ENCODE data around the gene CFAP161.
"Not testable (repeated sequence)": the region's sequence is repeated elsewhere in the genome, so short reads cannot be mapped to it uniquely, and the experiment has no call there.

CFAP161 gene

GRCh38 chr15:81108427-81108826 lies 25.6 kb upstream of the CFAP161 start:
- FAIRE-seq, result no peak

- no peak for FAIRE-seq
These were observed 23.1 kb upstream of the CFAP161 start for GRCh38 chr15:81111018-81111417.

GRCh38 chr15:81111510-81112470 lies 22.3 kb upstream of the CFAP161 start:
- no peak for FAIRE-seq

- FAIRE-seq, result no peak
These were observed 20.8 kb upstream of the CFAP161 start for GRCh38 chr15:81113204-81113657.

GRCh38 chr15:81113861-81114291 lies 20.2 kb upstream of the CFAP161 start:
- FAIRE-seq, result no peak

DNA sequence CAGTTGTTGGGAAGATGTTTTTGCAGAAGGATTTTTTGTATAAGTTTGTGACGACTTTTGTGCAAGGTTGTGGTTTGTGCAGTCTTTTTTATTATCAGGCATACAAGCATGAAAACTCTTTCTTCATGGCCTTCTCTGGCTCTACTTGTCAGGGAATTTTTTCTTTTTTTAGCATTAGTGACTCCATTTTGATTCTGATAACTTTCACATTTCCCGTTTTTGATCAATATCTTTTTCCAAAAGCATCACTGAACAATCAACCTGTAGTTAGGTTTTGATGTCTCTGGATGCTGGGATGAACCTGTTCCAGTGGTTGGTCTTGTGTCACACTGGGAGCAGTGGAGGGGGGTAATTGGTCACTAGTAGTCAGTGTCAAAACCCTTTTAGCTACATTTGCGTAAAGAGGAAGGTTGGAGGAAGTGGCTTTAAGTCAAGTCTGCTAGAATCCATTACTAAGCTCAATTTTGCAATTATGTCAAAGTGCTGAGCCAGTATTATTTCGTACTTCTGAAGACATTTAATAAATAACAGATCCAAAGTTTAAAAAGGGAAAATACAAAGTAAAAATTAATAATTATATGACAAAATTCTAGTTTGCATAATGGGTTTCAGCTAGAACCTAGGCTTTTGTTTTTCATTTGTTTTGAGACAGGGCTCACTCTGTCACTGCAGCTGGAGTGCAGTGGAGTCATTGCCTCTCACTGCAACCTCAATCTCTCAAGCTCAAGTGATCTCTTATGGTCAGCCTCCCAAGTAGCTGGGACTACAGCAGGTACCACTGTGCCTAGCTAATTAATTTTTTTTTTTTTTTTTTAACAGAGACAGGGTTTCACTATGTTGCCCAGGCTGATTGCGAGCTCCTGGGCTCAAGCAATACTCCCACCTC lies 18.8 kb upstream of the CFAP161 start:
- FAIRE-seq, result no peak

GRCh38 chr15:81117136-81117535 lies 16.9 kb upstream of the CFAP161 start:
- no peak for FAIRE-seq

GRCh38 chr15:81117581-81117980 lies 16.5 kb upstream of the CFAP161 start:
- no peak for FAIRE-seq

DNA sequence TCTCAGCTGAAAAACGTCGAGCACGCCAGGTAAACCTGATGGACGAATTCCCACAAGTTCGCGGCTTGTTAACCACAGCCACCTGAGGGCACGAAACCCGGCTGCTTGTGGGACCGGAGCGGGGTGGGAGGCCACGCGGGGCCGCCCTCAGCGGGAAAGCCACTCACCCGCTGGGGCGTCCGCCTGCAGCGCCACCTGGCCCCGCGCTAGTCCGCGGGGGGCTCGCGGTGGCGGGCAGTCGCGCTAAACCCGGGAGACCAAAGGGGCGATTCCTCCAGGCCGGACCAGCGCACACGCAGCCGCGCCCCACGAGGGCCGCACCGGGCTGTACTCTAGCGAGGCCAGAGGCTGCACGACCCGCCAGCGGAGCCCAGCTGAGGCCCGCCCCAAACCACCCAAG lies 15.7 kb upstream of the CFAP161 start:
- FAIRE-seq, result no peak

DNA sequence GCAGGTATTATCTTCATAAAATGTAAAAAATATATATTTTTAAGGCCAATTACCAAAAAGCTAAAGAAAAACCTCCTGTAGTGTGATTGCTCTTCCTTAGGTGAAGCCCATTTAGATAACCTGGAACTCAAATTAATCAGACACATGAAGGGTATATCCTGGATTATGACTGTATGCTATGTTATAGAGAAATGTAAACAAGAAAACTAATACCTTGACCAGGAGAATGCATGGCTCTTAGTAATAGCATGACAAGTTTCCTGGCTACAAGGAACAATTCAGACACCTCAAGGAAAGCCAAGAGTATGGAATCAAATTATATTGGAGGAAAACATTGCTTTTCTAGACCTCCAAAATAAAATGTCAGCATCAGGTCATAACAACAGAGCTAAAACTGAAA lies 14.0 kb upstream of the CFAP161 start:
- no peak for FAIRE-seq

GRCh38 chr15:81126892-81127291 lies 7.2 kb upstream of the CFAP161 start:
- FAIRE-seq, result no peak

GRCh38 chr15:81141478-81141877 lies 7.4 kb downstream of the CFAP161 start:
- not testable (repeated sequence) for FAIRE-seq

DNA sequence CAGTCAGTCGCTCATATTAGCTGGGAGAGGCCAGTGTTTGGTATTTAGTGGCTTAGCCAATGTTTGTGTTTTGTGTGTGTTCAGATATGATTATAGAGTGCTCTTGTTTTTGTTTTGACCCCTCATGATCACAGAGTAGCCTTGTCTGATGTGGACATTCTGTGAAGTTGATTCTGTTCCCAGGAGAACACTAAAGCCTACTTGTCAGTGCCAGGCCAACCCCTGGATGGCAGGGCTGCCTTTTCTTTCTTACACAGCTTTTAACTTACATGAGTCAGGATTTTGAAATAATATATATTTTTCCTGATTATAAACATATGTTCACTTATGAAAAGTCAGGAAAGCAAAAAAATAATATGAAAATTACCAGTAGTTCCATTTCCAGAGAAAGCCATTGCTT lies 11.9 kb downstream of the CFAP161 start:
- FAIRE-seq, result no peak

DNA sequence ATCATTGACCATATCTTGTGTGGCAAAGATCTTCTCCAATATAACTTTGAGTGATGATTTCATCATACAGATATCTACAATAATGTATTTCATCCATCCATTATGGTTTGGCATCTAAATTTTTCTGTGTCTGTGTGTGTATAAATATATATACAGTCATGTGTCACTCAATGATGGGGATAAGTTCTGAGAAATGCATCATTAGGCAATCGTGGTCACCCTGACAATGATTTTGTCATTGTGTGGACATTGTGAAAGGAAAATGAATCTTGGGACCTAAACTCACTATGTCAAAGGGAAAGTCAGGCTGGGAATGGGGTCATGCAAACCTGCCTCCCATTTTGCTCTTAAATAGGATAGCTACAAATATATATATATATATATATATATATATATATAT lies 12.4 kb downstream of the CFAP161 start:
- FAIRE-seq, result no peak

- FAIRE-seq, result no peak
These were observed 17.3 kb downstream of the CFAP161 start for GRCh38 chr15:81151389-81151788.

- FAIRE-seq, result no peak
These were observed 18.3 kb downstream of the CFAP161 start for GRCh38 chr15:81152339-81152738.

DNA sequence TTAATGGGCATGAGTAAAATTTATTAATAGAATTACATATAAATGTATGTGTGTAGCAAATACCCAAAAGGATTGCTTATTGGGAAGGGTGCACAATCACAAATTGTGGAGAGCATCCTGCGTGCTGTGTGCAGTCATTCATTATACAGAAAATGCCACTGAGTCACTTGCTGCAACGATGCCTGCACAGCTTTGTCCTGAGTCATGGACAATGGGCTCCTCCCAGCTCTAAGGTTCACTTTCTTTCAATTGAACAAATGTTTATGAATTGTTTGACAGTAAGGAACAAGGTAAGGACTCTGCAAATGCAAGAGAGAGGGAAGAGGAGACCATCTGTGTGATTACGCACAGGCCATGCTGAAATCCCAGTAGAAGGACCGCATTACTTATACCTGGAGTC lies 18.7 kb downstream of the CFAP161 start:
- no peak for FAIRE-seq

DNA sequence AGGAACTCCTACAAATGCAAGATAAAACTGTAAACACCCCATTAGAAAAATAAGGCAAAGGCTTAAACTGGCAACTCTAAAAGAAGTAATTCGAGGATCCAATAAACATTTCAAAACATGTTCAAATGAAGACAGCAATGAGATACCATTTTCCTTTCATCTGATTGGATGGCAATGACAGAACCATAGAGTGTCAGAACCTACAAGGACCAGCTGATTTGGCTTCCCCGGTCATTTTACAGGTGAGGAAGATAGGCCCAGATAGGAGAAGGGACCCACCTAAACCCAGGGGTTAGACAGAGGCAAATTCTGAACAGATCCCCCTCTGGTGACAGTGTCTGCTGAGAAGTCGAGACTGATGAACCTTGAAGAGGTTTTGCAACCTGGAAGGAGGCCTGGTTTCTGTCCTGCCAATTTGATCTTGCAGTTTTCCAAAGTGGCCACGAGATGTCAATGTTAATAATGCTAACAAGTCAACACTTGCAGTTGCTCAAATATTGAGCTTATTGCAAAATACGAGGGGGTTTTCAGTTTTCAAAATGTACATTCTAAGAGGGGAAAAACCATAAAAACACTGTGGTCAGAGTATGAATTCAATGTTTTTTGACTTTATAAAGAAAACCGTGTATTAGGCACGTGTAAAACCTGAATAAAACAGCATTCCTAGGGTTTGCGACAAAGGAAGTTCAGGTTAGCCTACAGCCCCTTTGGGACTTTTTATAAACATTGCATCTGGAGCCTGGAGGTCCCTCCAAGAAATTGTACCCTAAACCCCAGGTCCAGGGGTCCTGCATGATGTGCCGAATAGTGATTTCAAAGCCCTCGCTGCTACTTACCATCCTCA lies 21.5 kb downstream of the CFAP161 start:
- no peak for FAIRE-seq

- FAIRE-seq, result no peak
These were observed 22.3 kb downstream of the CFAP161 start for GRCh38 chr15:81156324-81156723.

DNA sequence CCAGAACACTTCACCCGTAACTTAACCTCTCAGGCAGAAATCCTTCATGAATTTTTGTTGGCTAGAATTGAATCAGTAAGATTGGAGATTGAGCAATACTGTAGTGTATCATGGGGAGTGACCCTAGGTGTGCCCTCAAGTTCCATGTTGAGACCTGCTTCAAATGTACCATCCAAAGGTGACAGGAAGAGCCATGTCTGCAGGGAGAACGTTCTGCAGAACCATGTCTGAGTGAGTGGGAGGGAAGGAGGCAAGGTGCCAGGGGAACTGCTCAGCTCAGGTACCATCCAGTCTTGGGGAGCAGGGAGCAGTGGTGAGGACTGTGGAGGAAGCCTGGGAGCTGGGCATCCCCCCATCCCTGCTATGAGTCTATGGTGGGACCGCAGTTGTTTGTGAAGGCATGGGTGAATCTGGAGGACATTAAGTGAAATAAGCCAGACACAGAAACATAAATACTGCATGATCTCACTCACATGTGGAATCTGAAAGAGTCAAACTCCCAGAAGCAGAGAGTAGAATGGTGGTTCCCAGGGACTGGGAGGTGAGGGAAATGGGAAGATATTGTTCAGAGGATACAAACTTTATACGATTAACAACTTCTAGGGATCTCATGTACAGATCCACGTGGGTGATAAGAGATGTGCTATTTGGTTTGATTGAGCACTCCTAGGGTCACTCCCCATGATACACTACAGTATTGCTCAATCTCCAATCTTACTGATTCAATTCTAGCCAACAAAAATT lies 23.3 kb downstream of the CFAP161 start:
- no peak for FAIRE-seq

DNA sequence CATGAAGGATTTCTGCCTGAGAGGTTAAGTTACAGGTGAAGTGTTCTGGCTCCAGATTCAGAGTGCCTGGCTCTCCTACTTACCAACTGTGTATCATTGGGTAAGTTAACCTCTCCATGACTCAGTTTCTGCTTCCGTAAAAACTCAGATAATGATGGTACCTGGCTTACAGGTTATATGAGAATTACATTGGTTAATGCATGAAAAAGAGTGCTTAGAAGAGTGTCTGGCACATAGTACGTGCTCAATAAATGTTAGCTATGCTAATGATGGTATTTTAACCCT lies 23.8 kb downstream of the CFAP161 start:
- no peak for FAIRE-seq

DNA sequence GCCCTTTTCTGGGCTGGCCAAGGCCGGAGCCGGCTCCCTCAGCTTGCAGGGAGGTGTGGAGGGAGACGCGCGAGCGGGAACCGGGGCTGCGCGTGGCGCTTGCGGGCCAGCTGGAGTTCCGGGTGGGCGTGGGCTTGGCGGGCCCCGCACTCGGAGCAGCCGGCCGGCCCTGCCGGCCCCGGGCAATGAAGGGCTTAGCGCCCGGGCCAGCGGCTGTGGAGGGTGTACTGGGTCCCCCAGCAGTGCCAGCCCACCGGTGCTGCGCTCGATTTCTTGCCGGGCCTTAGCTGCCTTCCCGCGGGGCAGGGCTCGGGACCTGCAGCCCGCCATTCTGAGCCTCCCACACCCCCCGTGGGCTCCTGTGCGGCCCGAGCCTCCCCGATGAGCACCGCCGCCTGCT lies 24.5 kb downstream of the CFAP161 start:
- not testable (repeated sequence) for FAIRE-seq

Data from A204.1 (cell line).